Measurements from ENCODE around the gene HM13. TPM values are rescaled to one million over a fixed set of nuclear protein-coding genes. Genes with fewer than 3 reads are reported as not detected.
"Not testable (repeated sequence)": the region's sequence is repeated elsewhere in the genome, so short reads cannot be mapped to it uniquely, and the experiment has no call there.

The HM13 gene
- total RNA-seq, 1 donor from 2014 or later: 169 TPM

DNA sequence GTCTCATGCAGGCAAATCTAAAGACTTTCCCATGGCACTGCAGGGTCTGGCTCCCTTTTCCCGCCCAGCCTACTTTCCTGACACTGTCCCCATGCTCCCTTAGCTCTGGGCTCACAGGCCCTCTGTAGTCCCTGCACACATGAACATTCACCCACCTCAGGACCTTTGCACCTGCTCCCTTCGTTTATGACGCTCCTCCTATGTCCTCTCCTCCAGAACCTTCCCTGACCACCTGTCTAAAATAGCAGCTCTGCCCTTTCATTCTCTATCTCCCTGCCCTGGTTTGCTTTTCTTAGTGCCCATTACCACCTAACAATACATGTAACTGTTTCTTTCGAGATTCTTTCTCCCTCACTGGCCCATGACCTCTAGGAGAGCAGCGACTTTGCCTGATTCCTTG lies 22.3 kb downstream of the HM13 start:
- Histone ChIP-seq H3K9me3 (no peaks in the 10 kb centered on the region), H3K4me1 (no peaks in the 10 kb centered on the region), H3K27me3 (no peaks in the 10 kb centered on the region), H3K36me3 (peaks cover 97% of the 10 kb centered on the region), H3K27ac (no peak overlapping the region), H3K4me3 (no peak overlapping the region)
- DNase-seq (no peak), ATAC-seq (no peak)
- intact Hi-C loops (cut with DNase I): no loop called here
- TF ChIP-seq, protein P1, sequence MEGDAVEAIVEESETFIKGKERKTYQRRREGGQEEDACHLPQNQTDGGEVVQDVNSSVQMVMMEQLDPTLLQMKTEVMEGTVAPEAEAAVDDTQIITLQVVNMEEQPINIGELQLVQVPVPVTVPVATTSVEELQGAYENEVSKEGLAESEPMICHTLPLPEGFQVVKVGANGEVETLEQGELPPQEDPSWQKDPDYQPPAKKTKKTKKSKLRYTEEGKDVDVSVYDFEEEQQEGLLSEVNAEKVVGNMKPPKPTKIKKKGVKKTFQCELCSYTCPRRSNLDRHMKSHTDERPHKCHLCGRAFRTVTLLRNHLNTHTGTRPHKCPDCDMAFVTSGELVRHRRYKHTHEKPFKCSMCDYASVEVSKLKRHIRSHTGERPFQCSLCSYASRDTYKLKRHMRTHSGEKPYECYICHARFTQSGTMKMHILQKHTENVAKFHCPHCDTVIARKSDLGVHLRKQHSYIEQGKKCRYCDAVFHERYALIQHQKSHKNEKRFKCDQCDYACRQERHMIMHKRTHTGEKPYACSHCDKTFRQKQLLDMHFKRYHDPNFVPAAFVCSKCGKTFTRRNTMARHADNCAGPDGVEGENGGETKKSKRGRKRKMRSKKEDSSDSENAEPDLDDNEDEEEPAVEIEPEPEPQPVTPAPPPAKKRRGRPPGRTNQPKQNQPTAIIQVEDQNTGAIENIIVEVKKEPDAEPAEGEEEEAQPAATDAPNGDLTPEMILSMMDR (IDR thresholded peaks at IDR 0.05): no peak

- DNase-seq: no peak
- intact Hi-C loops (cut with DNase I): no loop called here
- no peak for ATAC-seq
Measured at GRCh38 chr20:31537116-31537871, 23.1 kb downstream of the HM13 start.

GRCh38 chr20:31537890-31538289 lies 23.6 kb downstream of the HM13 start:
- H3K27ac ChIP-seq: no peak overlapping the region
- intact Hi-C loops (cut with DNase I): no loop called here
- ATAC-seq (no peak), DNase-seq (no peak)
- no peaks in the 10 kb centered on the region for H3K27me3 ChIP-seq
- H3K9me3 ChIP-seq: no peaks in the 10 kb centered on the region
- TF ChIP-seq, protein P1 (IDR thresholded peaks at IDR 0.05): no peak
- H3K36me3 ChIP-seq: peaks cover 94% of the 10 kb centered on the region
- no peak overlapping the region for H3K4me3 ChIP-seq
- H3K4me1 ChIP-seq: peaks cover 7% of the 10 kb centered on the region

More at GRCh38 chr20:31537116-31537871, 23.1 kb downstream of the HM13 start:
- no peaks in the 10 kb centered on the region for H3K27me3 ChIP-seq
- TF ChIP-seq, protein P1 (IDR thresholded peaks at IDR 0.05): no peak
- no peak overlapping the region for H3K4me3 ChIP-seq
- no peaks in the 10 kb centered on the region for H3K9me3 ChIP-seq
- H3K4me1 ChIP-seq: peaks cover 6% of the 10 kb centered on the region
- no peak overlapping the region for H3K27ac ChIP-seq
- peaks cover 93% of the 10 kb centered on the region for H3K36me3 ChIP-seq

DNA sequence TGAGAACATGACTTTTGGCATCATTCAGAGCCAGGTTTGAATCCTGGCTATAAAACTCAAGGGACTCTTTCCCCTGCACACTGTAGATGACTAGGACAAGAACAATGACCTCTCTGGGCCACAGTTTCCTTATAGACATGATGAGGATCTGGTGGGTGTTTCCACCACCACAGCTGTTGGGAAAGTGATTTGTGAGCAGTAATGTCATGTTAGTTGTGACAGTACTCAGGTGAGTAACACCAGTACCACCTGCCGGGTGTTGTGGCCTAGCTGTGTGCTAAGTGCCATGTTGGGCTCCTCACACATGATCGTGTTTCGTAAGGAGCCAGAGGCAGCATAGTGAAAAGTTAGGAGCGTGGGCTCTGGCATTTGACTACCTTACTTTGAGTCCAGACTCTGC lies 24.1 kb downstream of the HM13 start:
- no peak for DNase-seq
- Histone ChIP-seq H3K4me3 (no peak overlapping the region), H3K27ac (peak overlapping the region; percentile 6), H3K36me3 (peaks cover 92% of the 10 kb centered on the region), H3K27me3 (no peaks in the 10 kb centered on the region), H3K4me1 (peaks cover 7% of the 10 kb centered on the region), H3K9me3 (no peaks in the 10 kb centered on the region)
- intact Hi-C loops (cut with DNase I): no loop called here
- ATAC-seq: no peak
- TF ChIP-seq, protein P1 (IDR thresholded peaks at IDR 0.05): no peak

GRCh38 chr20:31539636-31540035 lies 25.4 kb downstream of the HM13 start:
- H3K27me3 ChIP-seq; DNase-seq; ATAC-seq; H3K9me3 ChIP-seq; H3K27ac ChIP-seq; H3K4me3 ChIP-seq; intact Hi-C loops (cut with DNase I): not testable (repeated sequence)
- Histone ChIP-seq H3K4me1 (peaks cover 12% of the 10 kb centered on the region), H3K36me3 (peaks cover 81% of the 10 kb centered on the region)

DNA sequence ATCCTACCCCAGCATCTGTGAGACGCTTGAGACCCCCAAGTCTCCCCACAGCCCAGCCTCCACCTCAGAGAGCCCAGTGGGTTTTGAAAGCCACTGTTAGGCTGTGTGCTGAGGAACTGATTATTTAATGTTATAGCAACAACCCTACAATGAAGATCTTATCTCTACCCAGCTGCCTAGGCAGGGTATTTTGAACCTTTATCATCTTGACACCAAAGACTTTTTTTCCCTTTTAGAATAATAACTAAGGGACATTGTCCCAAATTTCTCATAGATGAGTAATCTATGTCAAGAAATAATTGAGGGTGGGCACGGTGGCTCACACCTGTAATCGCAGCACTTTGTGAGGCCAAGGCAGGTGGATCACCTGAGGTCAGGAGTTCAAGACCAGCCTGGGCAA lies 26.2 kb downstream of the HM13 start:
- intact Hi-C loops (cut with DNase I): no loop called here
- TF ChIP-seq, protein P1 (IDR thresholded peaks at IDR 0.05): no peak
- H3K9me3 ChIP-seq: no peaks in the 10 kb centered on the region
- H3K27ac ChIP-seq: no peak overlapping the region
- no peak overlapping the region for H3K4me3 ChIP-seq
- peaks cover 81% of the 10 kb centered on the region for H3K36me3 ChIP-seq
- no peaks in the 10 kb centered on the region for H3K27me3 ChIP-seq
- ATAC-seq: no peak
- no peak for DNase-seq
- H3K4me1 ChIP-seq: peaks cover 12% of the 10 kb centered on the region

Measured in upper lobe of right lung (tissue), 1 donor.